Endothelial cell of umbilical vein (primary cell): ENCODE measurements around the gene ZNF697. TPM values are rescaled to one million over a fixed set of nuclear protein-coding genes. Genes with fewer than 3 reads are reported as not detected.

Experiments used
- BruUV-seq: library from RNA; stranded (reverse); fragments of 400-500 nt; replicated peaks from 2 replicates; lab custom pipeline; 2021; lab: Mats Ljungman, UMichigan
- CTCF ChIA-PET: fragments of 300-600, 350-600 bp; sonication (Branson Sonifier 250); formaldehyde crosslinking; loops from one replicate; lab custom pipeline; 2021; ENCODE audit warnings: antibody characterized with exemption, inconsistent platforms; lab: Charles Lee
- POLR2A ChIA-PET: fragments of 300-600, 350-600 bp; sonication (Branson Sonifier 250); formaldehyde crosslinking; loops from one replicate; lab custom pipeline; 2021; ENCODE audit warnings: antibody characterized with exemption, inconsistent platforms; lab: Charles Lee
- DNase-seq: peaks from one replicate; pipeline ENCODE4 v3.0.0-alpha.2; 2011; ENCODE audit warnings: low read depth, low spot score
- FAIRE-seq: peaks from 2 replicates; lab custom pipeline; 2011; peaks lifted over from hg19 to GRCh38; lab: Jason Lieb, UNC
- H2AFZ ChIP-seq: 2 replicates; pipeline ENCODE4 v1.6.0; 2012; ENCODE audit warnings: low read depth, low read length, control low read depth, inconsistent platforms
- H3K27ac ChIP-seq: 2 replicates; pipeline ENCODE4 v1.5.1; 2011; ENCODE audit warnings: low read depth, mild to moderate bottlenecking, control low read depth, low read length, moderate library complexity; ENCODE audit not compliant: insufficient read depth
- H3K27me3 ChIP-seq, 2 experiments: 2 replicates each; pipeline versions ENCODE4 v1.6.0 to v1.6.1; 2011; ENCODE audit warnings: low read length in 2 of 2, mixed read lengths in 1 of 2; ENCODE audit not compliant: control insufficient read depth in 2 of 2, insufficient read depth in 2 of 2
- H3K36me3 ChIP-seq, 2 experiments: 2 replicates in 1 of 2; 3 replicates in 1 of 2; pipeline ENCODE4 v1.5.1; 2011; ENCODE audit warnings: low read length in 2 of 2, mild to moderate bottlenecking in 1 of 2, moderate library complexity in 1 of 2; ENCODE audit not compliant: control insufficient read depth in 2 of 2, insufficient read depth in 2 of 2; ENCODE audit errors: extremely low read depth in 1 of 2
- H3K4me1 ChIP-seq: 3 replicates; pipeline ENCODE4 v1.5.1; 2011; ENCODE audit warnings: mild to moderate bottlenecking, low read length; ENCODE audit not compliant: control insufficient read depth, insufficient read depth; ENCODE audit errors: extremely low read depth
- H3K4me2 ChIP-seq: 2 replicates; pipeline ENCODE4 v1.6.1; 2011; ENCODE audit warnings: low read length, control low read depth, mixed read lengths; ENCODE audit not compliant: insufficient read depth
- H3K4me3 ChIP-seq, 3 experiments: fragments of 200-600 bp in 1 of 3; sonication (generic), shearing (Covaris generic) in 1 of 3; replicated peaks in 1 of 3; 2 replicates each; pipeline ENCODE4 v1.5.1; 2011 to 2016; ENCODE audit warnings: control low read depth in 3 of 3, low read length in 3 of 3, mild to moderate bottlenecking in 2 of 3, inconsistent platforms in 1 of 3, low read depth in 1 of 3, moderate library complexity in 1 of 3; ENCODE audit not compliant: insufficient read depth in 1 of 3
- H3K79me2 ChIP-seq: 2 replicates; pipeline ENCODE4 v1.6.0; 2012; ENCODE audit warnings: low read length, inconsistent platforms; ENCODE audit not compliant: control insufficient read depth, insufficient read depth
- H3K9ac ChIP-seq: replicated peaks from 2 replicates; pipeline ENCODE3; 2011; ENCODE audit warnings: low read length, control low read depth; ENCODE audit not compliant: insufficient read depth; ENCODE audit errors: extremely low read depth
- H3K9me1 ChIP-seq: replicated peaks from 3 replicates; pipeline ENCODE4 v1.6.0; 2011; ENCODE audit warnings: mild to moderate bottlenecking, low read length; ENCODE audit not compliant: control insufficient read depth, insufficient read depth; ENCODE audit errors: extremely low read depth
- H3K9me3 ChIP-seq: replicated peaks from 2 replicates; pipeline ENCODE4 v1.5.1; 2012; ENCODE audit warnings: low read length, inconsistent platforms; ENCODE audit not compliant: control insufficient read depth, insufficient read depth
- H4K20me1 ChIP-seq: replicated peaks from 2 replicates; pipeline ENCODE3; 2011; ENCODE audit warnings: mild to moderate bottlenecking, low read length; ENCODE audit not compliant: control insufficient read depth, insufficient read depth; ENCODE audit errors: extremely low read depth
- EZH2 ChIP-seq: IDR thresholded peaks from 2 replicates; pipeline ENCODE4 v1.6.1; 2012; ENCODE audit warnings: borderline replicate concordance, low read depth, mild to moderate bottlenecking, moderate library complexity, low read length, inconsistent platforms; ENCODE audit not compliant: severe bottlenecking
- FOS ChIP-seq: IDR thresholded peaks from 2 replicates; pipeline ENCODE4 v1.6.1; 2011; ENCODE audit warnings: mild to moderate bottlenecking, low read length, moderate library complexity, borderline replicate concordance; ENCODE audit not compliant: insufficient read depth
- GATA2 ChIP-seq: IDR thresholded peaks from 2 replicates; pipeline ENCODE4 v1.7.0; 2011; ENCODE audit warnings: low read depth, mild to moderate bottlenecking, moderate library complexity, mixed read lengths, low read length; ENCODE audit not compliant: insufficient read length, insufficient read depth
- JUN ChIP-seq: IDR thresholded peaks from 2 replicates; pipeline ENCODE4 v1.6.1; 2011; ENCODE audit warnings: borderline replicate concordance, low read depth; ENCODE audit not compliant: insufficient read length, insufficient read depth
- MYC ChIP-seq: IDR thresholded peaks from one replicate; pipeline ENCODE4 v1.6.1; 2011; ENCODE audit warnings: mild to moderate bottlenecking, low read depth, low read length
- POLR2A ChIP-seq: IDR thresholded peaks from 2 replicates; pipeline ENCODE4 v1.6.1; 2012; ENCODE audit warnings: low read depth, mild to moderate bottlenecking, control low read depth, low read length
- POLR2AphosphoS5 ChIP-seq: IDR thresholded peaks from 2 replicates; pipeline ENCODE4 v1.6.1; 2012; ENCODE audit warnings: low read depth, mild to moderate bottlenecking, control low read depth, low read length, moderate library complexity; ENCODE audit not compliant: insufficient read depth
- dilution Hi-C: fragments of 300-500 bp; cut with MboI; formaldehyde crosslinking; loops from one replicate; pipeline ENCODE4 v1.15.0; 2019; ENCODE audit warnings: low sequenced_read_pairs; ENCODE audit not compliant: extremely low pct_ligation_motif_present
- intact Hi-C: fragments of 100-400 bp; cut with micrococcal nuclease; formaldehyde crosslinking; loops from one replicate; pipeline ENCODE4 v1.10.0; 2022
- polyA plus RNA-seq, 4 experiments: library from polyadenylated mRNA; depleted of rRNA in 3 of 4; stranded (reverse) in 3 of 4; unstranded in 1 of 4; fragments of >200 nt; gene quantifications; 2 replicates each; pipeline versions ENCODE4 v1.2.1 to v1.2.3, GENCODE V29; 2011 to 2012; ENCODE audit warnings: missing spikeins in 1 of 4
- total RNA-seq: library from RNA; stranded (reverse); gene quantifications from 2 replicates; pipeline ENCODE4 v1.2.3, GENCODE V29; 2021
- TF ChIP-seq, protein P1 (sequence below): IDR thresholded peaks from 2 replicates; pipeline ENCODE4 v1.6.1; 2011; ENCODE audit not compliant: insufficient read depth, insufficient read length
- TF ChIP-seq, protein P2 (sequence below), 2 donors: IDR thresholded peaks; 1 replicate in 1 of 2; 2 replicates in 1 of 2; pipeline ENCODE4 v1.5.1; 2011; ENCODE audit warnings: low read length in 2 of 2, mild to moderate bottlenecking in 2 of 2, moderate library complexity in 2 of 2, control low read depth in 1 of 2, inconsistent platforms in 1 of 2, low read depth in 1 of 2; ENCODE audit not compliant: insufficient read depth in 1 of 2; ENCODE audit errors: extremely low read depth in 1 of 2

The ZNF697 gene
- total and polyA plus RNA-seq, 2 donors (not counting 3 experiments of a cell fraction or from before 2014, with no cell fraction given): 6.2 to 14.1 TPM

DNA sequence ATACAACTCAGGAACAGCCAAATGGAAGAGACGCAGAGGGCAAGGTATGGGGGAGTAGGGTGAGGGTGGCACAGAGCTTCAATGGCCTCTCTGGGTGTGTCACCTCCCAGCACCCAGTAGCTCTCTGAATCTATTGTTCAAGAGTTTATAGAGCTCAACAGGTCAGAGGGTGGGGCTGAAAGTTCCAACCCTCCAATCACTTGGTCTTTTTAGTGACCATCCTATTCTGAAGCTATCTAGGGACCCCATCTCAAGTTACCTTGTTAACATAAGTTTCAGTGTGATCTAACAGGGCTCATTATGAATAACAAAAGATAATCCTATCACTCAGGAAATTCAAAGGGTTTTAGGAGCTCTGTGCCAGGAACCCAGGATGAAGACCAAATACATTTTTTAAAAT, 31.2 kb upstream of the ZNF697 start:
- H3K9me1 ChIP-seq: no peaks in the 10 kb centered on the region
- no peaks in the 10 kb centered on the region for H3K36me3 ChIP-seq
- FAIRE-seq: no peak
- ChIA-PET CTCF (interaction anchor here (0.9 to 2.2 kb wide), 2 partner anchors 60 to 68 kb away, joined by 3 to 7 read pairs; no protein-coding TSS in a partner anchor), POLR2A (no interaction called here)
- no peak for DNase-seq
- H3K79me2 ChIP-seq: no peaks in the 10 kb centered on the region
- H3K9me3 ChIP-seq: no peaks in the 10 kb centered on the region
- H3K4me1 ChIP-seq: peaks cover 17% of the 10 kb centered on the region
- H3K27ac ChIP-seq: no peak overlapping the region
- dilution Hi-C loops (no loop called here), intact Hi-C loops (loop anchor here (10.0 kb wide), 1 partner anchor 404 kb away; no protein-coding TSS in a partner anchor)
- no peak overlapping the region for H3K4me2 ChIP-seq
- H2AFZ ChIP-seq: no peak overlapping the region
- no peak overlapping the region for H3K9ac ChIP-seq
- TF ChIP-seq FOS (no peak), JUN (no peak), POLR2A (no peak), EZH2 (no peak), POLR2AphosphoS5 (no peak), MYC (no peak), GATA2 (no peak)
- TF ChIP-seq, protein P1, sequence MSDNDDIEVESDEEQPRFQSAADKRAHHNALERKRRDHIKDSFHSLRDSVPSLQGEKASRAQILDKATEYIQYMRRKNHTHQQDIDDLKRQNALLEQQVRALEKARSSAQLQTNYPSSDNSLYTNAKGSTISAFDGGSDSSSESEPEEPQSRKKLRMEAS: no peak
- TF ChIP-seq, protein P2, sequence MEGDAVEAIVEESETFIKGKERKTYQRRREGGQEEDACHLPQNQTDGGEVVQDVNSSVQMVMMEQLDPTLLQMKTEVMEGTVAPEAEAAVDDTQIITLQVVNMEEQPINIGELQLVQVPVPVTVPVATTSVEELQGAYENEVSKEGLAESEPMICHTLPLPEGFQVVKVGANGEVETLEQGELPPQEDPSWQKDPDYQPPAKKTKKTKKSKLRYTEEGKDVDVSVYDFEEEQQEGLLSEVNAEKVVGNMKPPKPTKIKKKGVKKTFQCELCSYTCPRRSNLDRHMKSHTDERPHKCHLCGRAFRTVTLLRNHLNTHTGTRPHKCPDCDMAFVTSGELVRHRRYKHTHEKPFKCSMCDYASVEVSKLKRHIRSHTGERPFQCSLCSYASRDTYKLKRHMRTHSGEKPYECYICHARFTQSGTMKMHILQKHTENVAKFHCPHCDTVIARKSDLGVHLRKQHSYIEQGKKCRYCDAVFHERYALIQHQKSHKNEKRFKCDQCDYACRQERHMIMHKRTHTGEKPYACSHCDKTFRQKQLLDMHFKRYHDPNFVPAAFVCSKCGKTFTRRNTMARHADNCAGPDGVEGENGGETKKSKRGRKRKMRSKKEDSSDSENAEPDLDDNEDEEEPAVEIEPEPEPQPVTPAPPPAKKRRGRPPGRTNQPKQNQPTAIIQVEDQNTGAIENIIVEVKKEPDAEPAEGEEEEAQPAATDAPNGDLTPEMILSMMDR (IDR thresholded peaks at IDR 0.05; ENCODE audit: extremely low read depth in 1 of 2, insufficient read depth in 1 of 2, low read depth in 1 of 2, low read length in 2 of 2): no peak
- BruUV-seq: no TSS peak
- H3K27me3 ChIP-seq: peaks cover 8 to 9% of the 10 kb centered on the region in 2 experiments
- no peak overlapping the region for H3K4me3 ChIP-seq
- H4K20me1 ChIP-seq: no peaks in the 10 kb centered on the region
